Erythroblast (primary cell): Measurements from ENCODE around the gene IL1RAPL2.
A peak's percentile ranks its signal among the peaks of the same experiment; 100 is the strongest.
"Not testable (repeated sequence)": the region's sequence is repeated elsewhere in the genome, so short reads cannot be mapped to it uniquely, and the experiment has no call there.

Experiments used
- DNase-seq, 2 experiments: peaks; one replicate each; lab custom pipeline; 2025; lab: John Stamatoyannopoulos, UW
- GATA1 ChIP-seq: IDR thresholded peaks from 2 replicates; pipeline ENCODE4 v1.6.1; 2011; ENCODE audit warnings: low read depth, mild to moderate bottlenecking, control low read depth, low read length, moderate library complexity
- POLR2A ChIP-seq: IDR thresholded peaks from 2 replicates; pipeline ENCODE4 v1.6.1; 2011; ENCODE audit warnings: mild to moderate bottlenecking, low read length

Gene IL1RAPL2

DNA sequence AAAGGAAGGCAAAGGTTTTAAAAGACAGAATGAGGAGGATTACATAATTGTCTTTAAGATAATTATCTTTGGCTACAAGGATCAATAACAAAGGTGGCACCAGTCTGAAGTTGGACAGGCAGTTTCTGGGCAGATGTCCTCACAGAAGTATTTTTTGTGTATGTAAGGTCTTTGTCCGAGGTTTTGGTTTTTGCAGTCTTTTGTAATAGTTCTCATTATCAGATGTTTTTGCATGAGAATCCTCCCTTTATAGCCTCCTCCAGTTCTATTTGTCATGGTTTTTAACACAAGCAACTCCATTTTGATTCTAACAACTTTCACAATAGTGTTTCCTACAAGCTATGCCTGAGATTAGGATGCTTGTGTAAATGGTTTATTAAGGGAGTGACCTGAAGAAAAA, 286.2 kb downstream of the IL1RAPL2 start:
- TF ChIP-seq POLR2A: no peak
- no peak for TF ChIP-seq GATA1
- DNase-seq: no peak

DNA sequence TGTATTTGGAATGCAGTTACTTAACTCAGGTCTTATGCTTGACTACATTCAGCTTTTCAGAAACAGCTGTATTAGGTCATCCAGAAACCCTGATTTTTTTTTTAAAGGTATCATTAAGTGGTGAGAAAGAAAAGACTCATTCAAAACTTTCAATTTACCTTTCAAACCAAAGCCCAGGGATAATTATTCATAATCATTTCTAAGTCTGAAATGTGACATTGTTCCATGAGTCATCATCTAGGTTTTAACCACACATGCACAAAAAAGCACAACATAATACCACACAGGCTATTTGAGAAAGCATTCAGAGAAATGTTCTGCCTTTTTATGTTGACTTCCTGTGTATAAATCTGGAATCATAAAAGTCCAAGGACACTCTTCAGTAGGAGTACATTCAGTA, 288.2 kb downstream of the IL1RAPL2 start:
- no peak for DNase-seq
- TF ChIP-seq GATA1 (no peak), POLR2A (no peak)

DNA sequence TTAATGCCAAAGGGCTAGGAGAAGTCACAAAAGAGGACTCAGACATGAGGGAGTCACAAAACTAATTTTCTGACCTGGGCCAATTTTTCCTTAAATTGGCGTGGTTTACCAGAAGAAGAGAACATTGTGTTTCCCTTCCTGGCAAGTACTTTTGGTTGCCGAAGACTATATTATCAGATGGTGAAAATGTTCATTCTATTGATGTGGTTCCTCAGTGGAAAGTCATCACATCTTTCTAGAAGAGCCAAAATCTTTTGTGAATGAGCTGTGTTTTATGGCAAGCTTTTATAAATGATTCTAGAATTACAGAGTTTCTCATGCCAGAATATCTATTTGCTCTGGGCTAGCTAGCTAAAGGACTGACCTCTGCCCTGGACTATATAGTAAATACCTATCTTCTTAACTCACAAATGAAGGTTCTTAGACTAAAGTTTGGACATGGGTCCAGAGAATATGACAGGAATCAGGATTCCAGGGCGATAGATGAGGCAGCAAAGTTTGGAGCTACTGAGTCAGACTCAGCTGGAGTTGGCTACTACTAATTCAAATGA, 288.9 kb downstream of the IL1RAPL2 start:
- no peak for DNase-seq
- no peak for TF ChIP-seq GATA1
- TF ChIP-seq POLR2A: no peak

DNA sequence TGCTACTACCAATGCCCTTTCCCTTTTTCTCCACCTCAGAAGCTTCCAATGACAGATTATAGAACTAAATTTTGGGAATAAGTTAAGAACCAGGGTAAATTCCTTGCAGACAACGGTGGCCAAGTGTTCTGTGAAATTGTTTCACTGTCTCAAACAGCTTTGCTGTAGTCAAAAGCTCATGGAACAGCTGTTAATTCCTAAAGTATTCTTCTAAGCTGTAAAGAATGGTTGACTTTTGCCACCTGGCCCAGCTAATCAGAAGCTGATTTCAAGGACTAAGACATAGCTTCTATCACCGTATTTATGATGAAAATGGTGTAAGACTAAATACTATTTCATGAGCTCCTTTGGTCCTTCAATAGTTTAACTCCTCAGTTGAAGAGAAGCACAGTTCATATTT, 297.5 kb downstream of the IL1RAPL2 start:
- TF ChIP-seq GATA1 (no peak), POLR2A (no peak)
- DNase-seq: no peak

DNA sequence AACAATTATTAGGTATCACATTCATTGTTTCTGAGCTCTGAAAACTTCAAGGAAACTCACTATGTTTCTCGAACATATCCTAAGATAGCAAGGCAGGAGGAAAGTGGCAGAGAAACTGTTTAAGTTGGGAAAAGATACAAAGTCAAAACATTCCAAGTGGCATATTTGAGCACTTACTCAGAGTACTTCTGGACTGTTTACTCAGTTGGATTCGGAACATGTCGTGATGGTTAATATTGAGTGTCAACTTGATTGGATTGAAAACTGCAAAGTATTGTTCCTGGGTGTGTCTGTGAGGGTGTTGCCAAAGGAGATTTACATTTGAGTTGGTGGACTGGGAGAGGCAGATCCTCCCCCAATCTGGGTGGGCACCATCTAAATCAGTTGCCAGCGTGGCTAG, 298.3 kb downstream of the IL1RAPL2 start:
- TF ChIP-seq GATA1 (no peak), POLR2A (no peak)
- DNase-seq: no peak

DNA sequence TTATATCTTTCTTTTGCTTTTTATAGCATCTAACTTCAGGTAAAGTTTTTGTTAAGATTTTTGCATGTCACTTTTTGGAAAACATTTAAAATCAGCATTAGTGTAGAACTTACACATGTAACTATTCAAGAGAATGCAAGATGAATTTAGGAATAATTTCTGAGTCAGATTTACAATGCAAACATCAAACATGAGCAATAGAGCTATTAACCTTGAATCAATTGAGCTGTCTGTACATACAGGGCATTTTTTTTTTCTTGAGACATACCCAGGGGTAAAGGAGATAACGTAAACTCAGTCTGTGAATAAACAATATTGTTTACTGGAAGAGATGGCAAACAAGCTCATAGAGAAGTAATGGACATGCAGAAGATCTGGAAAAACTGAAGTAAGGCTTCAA, 311.5 kb downstream of the IL1RAPL2 start:
- DNase-seq: no peak
- TF ChIP-seq GATA1: no peak
- TF ChIP-seq POLR2A: no peak

DNA sequence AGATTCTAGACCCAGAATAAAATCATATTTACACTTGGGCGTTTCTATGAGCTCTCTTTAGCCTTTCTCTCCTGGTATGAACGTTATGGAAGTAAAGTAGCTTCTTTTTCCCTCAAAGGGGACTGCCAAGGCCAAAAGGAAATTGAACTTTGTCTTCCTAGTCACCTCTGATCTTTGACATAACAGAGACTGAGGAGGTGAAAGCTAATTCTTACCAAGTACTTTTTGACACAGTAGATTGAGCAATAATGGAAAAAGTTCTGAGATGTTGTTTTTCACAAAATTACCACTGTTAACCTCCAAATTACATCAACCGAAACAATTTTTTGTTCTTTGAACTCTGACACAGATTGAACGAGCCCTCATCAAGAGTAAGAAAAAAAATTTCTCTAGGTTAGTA, 336.1 kb downstream of the IL1RAPL2 start:
- TF ChIP-seq GATA1 (no peak), POLR2A (no peak)
- no peak for DNase-seq

DNA sequence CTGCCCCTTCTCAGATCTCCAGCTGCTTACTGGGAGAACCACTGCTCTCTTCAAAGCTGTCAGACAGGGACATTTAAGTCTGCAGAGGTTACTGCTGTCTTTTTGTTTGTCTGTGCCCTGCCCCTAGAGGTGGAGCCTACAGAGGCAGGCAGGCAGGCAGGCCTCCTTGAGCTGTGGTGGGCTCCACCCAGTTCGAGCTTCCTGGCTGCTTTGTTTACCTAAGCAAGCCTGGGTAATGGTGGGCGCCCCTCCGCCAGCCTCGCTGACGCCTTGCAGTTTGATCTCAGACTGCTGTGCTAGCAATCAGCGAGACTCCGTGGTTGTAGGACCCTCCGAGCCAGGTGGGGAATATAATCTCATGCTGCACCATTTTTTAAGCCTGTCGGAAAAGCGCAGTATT, 343.7 kb downstream of the IL1RAPL2 start:
- DNase-seq: not testable (repeated sequence)

DNA sequence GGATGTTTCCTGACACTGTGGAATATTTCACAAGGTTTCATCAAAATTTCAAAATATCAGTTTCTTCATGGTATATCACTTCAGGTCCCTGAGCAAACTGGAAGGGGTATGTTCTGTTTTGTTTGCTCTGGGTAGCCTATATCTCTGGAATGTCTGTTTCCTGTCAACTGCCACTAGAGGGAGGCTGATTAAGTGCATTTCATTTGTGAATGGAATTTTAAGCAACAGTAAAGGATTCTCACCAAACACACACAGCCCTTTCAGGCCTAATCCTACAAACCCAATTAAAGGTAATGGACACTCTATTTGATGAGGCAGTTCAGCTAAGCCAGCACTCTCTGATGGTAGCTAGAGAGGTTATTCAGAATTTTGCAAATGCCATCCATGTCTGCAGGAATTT, 347.3 kb downstream of the IL1RAPL2 start:
- TF ChIP-seq POLR2A (no peak), GATA1 (no peak)
- DNase-seq: no peak

DNA sequence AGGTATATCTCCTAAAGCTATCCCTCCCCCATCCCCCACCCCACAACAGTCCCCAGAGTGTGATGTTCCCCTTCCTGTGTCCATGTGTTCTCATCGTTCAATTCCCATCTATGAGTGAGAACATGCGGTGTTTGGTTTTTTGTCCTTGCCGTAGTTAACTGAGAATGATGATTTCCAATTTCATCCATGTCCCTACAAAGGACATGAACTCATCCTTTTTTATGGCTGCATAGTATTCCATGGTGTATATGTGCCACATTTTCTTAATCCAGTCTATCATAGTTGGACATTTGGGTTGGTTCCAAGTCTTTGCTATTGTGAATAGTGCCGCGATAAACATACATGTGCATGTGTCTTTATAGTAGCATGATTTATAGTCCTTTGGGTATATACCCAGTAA, 348.7 kb downstream of the IL1RAPL2 start:
- DNase-seq: not testable (repeated sequence)

DNA sequence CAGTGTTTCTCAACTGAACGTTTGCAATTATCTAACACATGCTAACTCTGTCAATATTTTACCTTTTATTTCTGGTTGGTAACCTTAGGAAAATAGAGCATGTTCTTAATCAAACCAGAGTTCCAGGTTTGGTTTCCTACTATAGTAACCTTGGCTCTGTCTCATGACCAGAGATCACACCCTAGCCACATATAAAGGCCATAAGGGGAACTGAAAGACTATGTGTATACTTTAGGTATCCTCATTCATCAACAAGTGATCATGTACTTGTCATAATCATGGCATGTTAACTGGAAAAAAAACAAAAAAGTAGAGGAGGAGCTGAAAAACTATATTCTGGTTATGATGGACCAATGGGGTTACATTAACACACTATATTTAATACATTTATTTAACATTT, 352.1 kb downstream of the IL1RAPL2 start:
- DNase-seq: no peak
- TF ChIP-seq POLR2A (no peak), GATA1 (no peak)

DNA sequence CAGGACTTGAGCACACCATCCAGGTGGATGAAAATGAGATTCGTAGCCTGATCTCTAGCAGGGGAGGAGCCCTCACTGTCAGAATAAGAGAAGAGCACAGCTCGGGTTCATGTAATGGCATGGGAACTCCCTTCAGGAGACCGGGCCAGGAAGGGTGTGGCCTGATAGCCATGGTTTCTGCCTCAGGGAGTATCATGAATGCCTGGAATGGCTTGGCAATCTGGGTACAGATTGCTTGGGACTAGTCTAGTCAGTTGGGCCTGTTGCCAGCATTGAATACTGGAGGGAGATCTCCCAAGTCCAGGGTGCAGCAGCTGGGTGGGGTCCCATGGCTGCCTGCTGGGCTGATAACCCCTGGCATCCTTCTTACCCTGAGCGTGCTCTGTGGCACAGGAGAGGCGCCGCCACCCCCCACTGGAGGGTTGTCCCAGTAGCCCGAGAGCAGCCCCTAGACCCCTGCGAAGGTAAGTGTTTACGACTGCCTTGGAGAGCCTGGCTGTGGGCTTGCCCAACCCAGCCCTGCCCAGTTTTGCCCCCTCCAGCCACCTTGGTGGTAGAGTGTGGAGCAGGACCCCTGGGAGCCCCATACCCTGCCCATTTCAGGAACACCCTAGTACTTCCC, 355.7 kb downstream of the IL1RAPL2 start:
- TF ChIP-seq GATA1 (no peak), POLR2A (no peak)

DNA sequence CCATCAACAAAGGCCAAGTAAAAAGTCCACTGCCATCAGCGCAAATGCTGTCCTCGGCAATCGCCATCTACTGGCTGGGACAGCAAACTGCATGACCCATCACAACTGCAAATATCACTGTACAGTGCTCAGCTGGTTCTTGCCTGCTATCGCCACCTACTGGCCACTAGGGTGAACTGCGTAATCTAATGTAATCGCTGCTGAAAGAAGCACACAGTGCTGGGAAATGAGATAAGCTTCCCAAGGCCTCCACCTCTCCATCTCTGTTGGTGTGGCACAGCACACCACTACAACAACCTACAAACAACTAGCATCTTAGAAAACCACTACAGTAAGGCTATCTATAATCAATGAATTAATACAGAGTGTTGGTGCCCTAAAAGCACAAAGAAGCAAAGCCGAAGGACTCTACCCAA, 356.2 kb downstream of the IL1RAPL2 start:
- peak; percentile 76 to 78 for DNase-seq

More for the DNA sequence above, 355.7 kb downstream of the IL1RAPL2 start:
- DNase-seq: no peak

DNA sequence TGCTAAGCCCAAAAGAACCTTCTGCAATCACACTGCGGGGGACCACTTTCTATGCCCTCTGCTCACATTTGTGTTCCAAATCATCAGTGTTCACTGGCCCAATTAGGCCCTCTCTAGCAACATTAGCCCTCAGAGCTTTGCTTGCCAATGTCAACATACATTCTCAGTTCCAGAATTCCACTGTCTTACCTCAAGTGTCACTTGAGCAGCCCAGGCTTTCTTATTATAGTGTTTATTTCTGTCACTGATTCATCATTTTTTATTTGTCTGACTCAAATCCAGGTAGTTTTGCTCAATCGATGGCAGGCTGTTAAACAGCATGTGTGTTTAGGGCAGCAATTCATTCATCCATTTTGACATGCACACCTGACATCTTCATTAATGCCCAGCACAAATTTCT, 363.3 kb downstream of the IL1RAPL2 start:
- DNase-seq: no peak
- TF ChIP-seq POLR2A (no peak), GATA1 (no peak)

More for the DNA sequence above, 356.2 kb downstream of the IL1RAPL2 start:
- TF ChIP-seq GATA1: no peak
- TF ChIP-seq POLR2A: no peak

DNA sequence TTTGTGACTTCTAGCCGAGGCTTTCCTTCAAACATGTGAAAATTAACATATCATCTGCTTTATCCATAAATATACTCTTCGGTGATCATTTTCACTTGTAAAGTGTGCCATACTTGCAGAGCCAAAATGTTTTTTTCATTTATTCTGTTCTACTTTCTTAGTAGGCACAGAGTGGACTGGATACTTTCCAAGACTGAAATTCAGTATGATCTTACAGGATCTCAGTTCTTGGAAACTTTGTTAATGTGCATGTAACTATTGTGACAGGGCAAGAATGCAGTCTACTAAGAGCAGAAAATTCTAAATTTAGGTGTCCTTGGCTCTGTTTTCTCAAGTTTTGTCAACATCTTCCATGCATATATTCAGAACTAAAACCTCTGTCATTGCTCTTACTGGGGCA, 369.6 kb downstream of the IL1RAPL2 start:
- no peak for DNase-seq
- TF ChIP-seq POLR2A (no peak), GATA1 (no peak)
